Karpas-422 (cell line): Measurements from ENCODE around the gene TP53BP1. TPM values are rescaled to one million over a fixed set of nuclear protein-coding genes. Genes with fewer than 3 reads are reported as not detected.

Experiments used
- DNase-seq: peaks from one replicate; pipeline ENCODE4 v3.0.0-alpha.2; 2015
- H2AFZ ChIP-seq: fragments of 200-600 bp; sonication (generic); 2 replicates; pipeline ENCODE4 v1.6.1; 2014; ENCODE audit warnings: antibody characterized with exemption, low read length, mixed read lengths
- H3K27ac ChIP-seq: fragments of 200-600 bp; sonication (generic); 2 replicates; pipeline ENCODE4 v1.5.1; 2014; ENCODE audit warnings: mild to moderate bottlenecking, low read length, moderate library complexity
- H3K27me3 ChIP-seq: fragments of 200-600 bp; sonication (generic); 2 replicates; pipeline ENCODE4 v1.6.1; 2014; ENCODE audit warnings: low read length, mixed read lengths
- H3K36me3 ChIP-seq: fragments of 200-600 bp; sonication (generic); 2 replicates; pipeline ENCODE4 v1.6.1; 2014; ENCODE audit warnings: low read length, mixed read lengths; ENCODE audit not compliant: insufficient read depth
- H3K4me1 ChIP-seq: fragments of 200-600 bp; sonication (generic); 2 replicates; pipeline ENCODE4 v1.6.1; 2014; ENCODE audit warnings: mild to moderate bottlenecking, low read length, mixed read lengths
- H3K4me2 ChIP-seq: fragments of 200-600 bp; sonication (generic); 2 replicates; pipeline ENCODE4 v1.6.1; 2014; ENCODE audit warnings: low read length, low read depth, mild to moderate bottlenecking; ENCODE audit not compliant: poor library complexity, severe bottlenecking
- H3K4me3 ChIP-seq: fragments of 200-600 bp; sonication (generic); 2 replicates; pipeline ENCODE4 v1.5.1; 2014; ENCODE audit warnings: mild to moderate bottlenecking, antibody characterized with exemption, low read length, mixed read lengths
- H3K79me2 ChIP-seq: fragments of 200-600 bp; sonication (generic); 2 replicates; pipeline ENCODE4 v1.6.1; 2014; ENCODE audit warnings: mild to moderate bottlenecking, low read length, mixed read lengths
- H3K9ac ChIP-seq: fragments of 200-600 bp; sonication (generic); 2 replicates; pipeline ENCODE4 v1.6.0; 2014; ENCODE audit warnings: low read length
- H3K9me2 ChIP-seq: fragments of 200-600 bp; sonication (generic), shearing (Covaris generic); replicated peaks from 2 replicates; pipeline ENCODE4 v1.6.0; 2014; ENCODE audit warnings: mild to moderate bottlenecking, low read length, moderate library complexity; ENCODE audit not compliant: insufficient read depth
- H3K9me3 ChIP-seq: fragments of 300-700, 200-600 bp; sonication (generic); 2 replicates; pipeline ENCODE4 v1.6.1; 2014; ENCODE audit warnings: low read length, mixed read lengths
- H4K20me1 ChIP-seq: fragments of 200-600 bp; sonication (generic); 2 replicates; pipeline ENCODE4 v1.6.1; 2014; ENCODE audit warnings: mild to moderate bottlenecking, antibody characterized with exemption, low read length, low read depth; ENCODE audit not compliant: insufficient read depth
- total RNA-seq: library from RNA; depleted of rRNA; stranded (reverse); fragments of >200 nt; shearing (Covaris generic); gene quantifications from 2 replicates; pipeline ENCODE4 v1.2.3, GENCODE V29; 2014; ENCODE audit warnings: low replicate concordance

The TP53BP1 gene
- total RNA-seq, 1 experiment from 2014 or later: 62.7 TPM

DNA sequence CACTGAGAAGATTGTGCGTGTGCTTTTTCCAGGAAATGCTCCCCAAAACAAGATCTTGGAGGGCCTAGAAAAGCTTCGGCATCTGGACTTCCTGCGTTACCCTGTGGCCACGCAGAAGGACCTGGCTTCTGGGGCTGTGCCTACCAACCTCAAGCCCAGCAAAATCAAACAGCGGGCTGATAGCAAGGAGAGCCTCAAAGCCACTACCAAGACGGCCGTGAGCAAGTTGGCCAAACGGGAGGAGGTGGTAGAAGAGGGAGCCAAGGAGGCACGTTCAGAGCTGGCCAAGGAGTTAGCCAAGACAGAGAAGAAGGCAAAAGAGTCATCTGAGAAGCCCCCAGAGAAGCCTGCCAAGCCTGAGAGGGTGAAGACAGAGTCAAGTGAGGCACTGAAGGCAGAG, 29.3 kb upstream of the TP53BP1 start:
- no peaks in the 10 kb centered on the region; the same call in 1 of the 2 replicates for H3K4me1 ChIP-seq
- no peak overlapping the region for H3K4me3 ChIP-seq
- H3K27ac ChIP-seq: no peak overlapping the region
- no peaks in the 10 kb centered on the region for H3K27me3 ChIP-seq
- no peaks in the 10 kb centered on the region for H4K20me1 ChIP-seq
- no peak overlapping the region for H3K4me2 ChIP-seq
- peak; percentile 31 for DNase-seq
- no peaks in the 10 kb centered on the region for H3K9me3 ChIP-seq
- H3K36me3 ChIP-seq: no peaks in the 10 kb centered on the region
- no peak overlapping the region for H2AFZ ChIP-seq
- H3K9me2 ChIP-seq: no peaks in the 10 kb centered on the region
- no peaks in the 10 kb centered on the region for H3K79me2 ChIP-seq
- no peak overlapping the region for H3K9ac ChIP-seq

GRCh38 chr15:43521419-43521818, 28.5 kb upstream of the TP53BP1 start:
- Histone ChIP-seq H3K27me3 (no peaks in the 10 kb centered on the region), H3K9me3 (no peaks in the 10 kb centered on the region), H2AFZ (no peak overlapping the region), H3K27ac (no peak overlapping the region), H4K20me1 (no peaks in the 10 kb centered on the region), H3K79me2 (no peaks in the 10 kb centered on the region), H3K4me2 (no peak overlapping the region), H3K9ac (no peak overlapping the region), H3K9me2 (no peaks in the 10 kb centered on the region), H3K4me1 (peaks cover 5% of the 10 kb centered on the region), H3K4me3 (no peak overlapping the region), H3K36me3 (no peaks in the 10 kb centered on the region)
- no peak for DNase-seq

GRCh38 chr15:43520138-43520537, 27.2 kb upstream of the TP53BP1 start:
- Histone ChIP-seq H3K4me3 (no peak overlapping the region), H3K27ac (no peak overlapping the region), H3K79me2 (no peaks in the 10 kb centered on the region), H3K36me3 (no peaks in the 10 kb centered on the region), H3K9me3 (no peaks in the 10 kb centered on the region), H3K9ac (no peak overlapping the region), H3K9me2 (no peaks in the 10 kb centered on the region), H4K20me1 (no peaks in the 10 kb centered on the region), H3K4me1 (peaks cover 15% of the 10 kb centered on the region), H2AFZ (no peak overlapping the region), H3K27me3 (no peaks in the 10 kb centered on the region), H3K4me2 (no peak overlapping the region)
- DNase-seq: peak; percentile 29

DNA sequence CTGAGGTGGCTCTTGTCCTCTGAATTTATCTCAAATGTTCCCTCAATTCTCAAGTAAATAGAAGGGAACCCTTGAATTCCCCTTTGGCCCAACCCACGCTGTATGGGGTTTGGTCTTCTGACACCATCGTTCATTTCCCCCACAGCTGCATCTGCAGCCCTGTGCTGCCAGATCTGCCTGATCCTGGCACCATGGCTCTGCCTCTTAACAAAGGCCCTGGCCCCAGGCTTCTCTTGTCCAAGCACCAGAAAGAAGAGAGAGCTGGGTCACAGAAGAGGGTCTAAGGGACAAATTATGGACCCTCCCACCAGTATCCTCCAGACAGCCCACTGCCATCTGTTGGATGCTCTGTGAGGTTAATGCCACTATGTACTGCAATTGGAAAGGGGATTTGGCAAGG, 26.2 kb upstream of the TP53BP1 start:
- Histone ChIP-seq H3K4me3 (no peak overlapping the region), H3K79me2 (no peaks in the 10 kb centered on the region), H3K9me3 (no peaks in the 10 kb centered on the region), H3K9me2 (no peaks in the 10 kb centered on the region), H3K9ac (no peak overlapping the region), H3K36me3 (no peaks in the 10 kb centered on the region), H3K4me1 (peaks cover 15% of the 10 kb centered on the region), H2AFZ (no peak overlapping the region), H4K20me1 (no peaks in the 10 kb centered on the region), H3K4me2 (no peak overlapping the region), H3K27me3 (no peaks in the 10 kb centered on the region), H3K27ac (no peak overlapping the region)
- peak; percentile 39 for DNase-seq

GRCh38 chr15:43518197-43518761, 25.3 kb upstream of the TP53BP1 start:
- Histone ChIP-seq H3K9ac (no peak overlapping the region), H3K27ac (no peak overlapping the region), H3K4me3 (no peak overlapping the region), H3K79me2 (no peaks in the 10 kb centered on the region), H3K9me2 (no peaks in the 10 kb centered on the region), H3K9me3 (no peaks in the 10 kb centered on the region), H4K20me1 (no peaks in the 10 kb centered on the region), H3K4me1 (peaks cover 15% of the 10 kb centered on the region), H2AFZ (no peak overlapping the region), H3K4me2 (no peak overlapping the region), H3K27me3 (no peaks in the 10 kb centered on the region), H3K36me3 (no peaks in the 10 kb centered on the region)
- peak; percentile 35 for DNase-seq

DNA sequence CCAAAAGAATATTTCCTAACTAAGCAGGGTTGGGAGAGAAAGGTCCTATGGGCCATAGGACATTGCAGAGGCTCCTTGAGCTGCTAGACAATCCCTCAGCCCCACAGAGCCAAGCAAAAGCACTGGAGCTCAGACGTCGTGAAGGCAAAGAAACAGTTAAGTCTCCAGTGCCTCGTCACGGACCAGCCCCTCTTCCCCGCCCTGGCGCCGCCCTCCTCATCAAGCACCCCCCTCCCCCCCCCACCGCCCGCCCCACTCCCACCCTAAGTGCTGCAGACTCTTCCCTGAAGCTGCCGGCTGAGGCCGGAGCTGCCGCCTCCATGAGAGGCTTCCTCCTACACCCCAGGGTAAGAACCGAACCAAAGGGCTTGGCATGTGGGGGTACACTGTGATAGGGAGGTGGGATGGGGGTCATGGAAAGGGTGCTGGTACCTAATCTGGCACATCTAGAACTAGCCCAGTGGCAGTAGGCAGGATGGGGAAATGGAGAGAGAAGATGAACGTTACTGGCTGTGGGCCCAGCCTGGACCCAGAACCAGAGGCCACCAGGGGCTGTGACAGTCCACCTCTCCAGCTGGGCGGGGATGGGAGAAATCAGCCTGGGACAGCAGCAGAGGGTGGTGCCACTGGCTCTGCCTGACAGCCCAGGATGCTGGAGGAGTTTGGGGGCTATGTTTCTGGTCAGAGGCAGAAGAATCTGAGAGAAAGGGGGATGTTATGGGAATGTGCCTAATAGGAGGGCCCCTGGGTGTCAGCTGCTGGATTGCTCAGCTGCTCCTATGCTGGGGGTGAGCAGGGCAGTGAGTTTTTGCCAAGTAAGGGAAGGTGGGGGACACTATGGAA, 24.6 kb upstream of the TP53BP1 start, which contains the start of gene MAP1A:
MAP1A (plus strand) TSS at position 255 of the 843 bp plus-strand sequence. CDS start 3,866 bp downstream, outside the sequence.
- peak; percentile 38 for DNase-seq
- H2AFZ ChIP-seq: no peak within 1 kb of the TSS
- H3K9me2 ChIP-seq: no peaks in the 10 kb centered on the region
- no peaks in the 10 kb centered on the region for H3K9me3 ChIP-seq
- no peaks in the 10 kb centered on the region for H3K27me3 ChIP-seq
- H3K27ac ChIP-seq: no peak within 1 kb of the TSS
- no peak within 1 kb of the TSS for H3K4me2 ChIP-seq
- H3K4me1 ChIP-seq: peaks cover 15% of the 10 kb centered on the region
- H3K4me3 ChIP-seq: no peak within 1 kb of the TSS
- no peak within 1 kb of the TSS for H3K9ac ChIP-seq
- no peaks in the 10 kb centered on the region for H3K79me2 ChIP-seq
- no peaks in the 10 kb centered on the region for H3K36me3 ChIP-seq
- H4K20me1 ChIP-seq: no peaks in the 10 kb centered on the region

DNA sequence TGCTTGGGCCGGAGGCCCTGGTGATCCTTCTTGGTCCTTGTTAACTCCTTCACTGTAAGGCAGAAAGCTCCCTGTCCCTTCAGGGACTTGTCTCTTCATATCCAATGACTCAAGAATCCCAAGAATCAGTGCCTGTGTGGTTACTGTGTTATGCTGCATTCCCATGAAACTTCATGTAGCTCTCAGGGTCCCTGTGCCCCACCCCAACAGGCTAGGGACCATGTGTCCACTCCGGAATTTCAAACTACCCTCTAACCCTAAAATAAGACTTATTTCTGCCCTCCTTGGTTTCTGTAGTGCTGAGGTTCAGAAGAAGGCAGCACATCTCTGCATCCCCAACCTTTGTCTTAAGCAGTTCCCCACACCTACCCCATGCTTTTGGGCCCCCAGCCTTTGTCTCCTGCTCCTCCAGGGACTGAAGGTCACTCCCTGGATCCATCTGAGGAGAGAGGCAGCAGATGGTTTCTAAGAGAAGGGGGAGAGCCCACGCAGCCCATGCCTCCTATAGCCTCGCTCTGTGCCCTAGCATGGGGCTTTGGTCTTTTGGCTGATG, 23.9 kb upstream of the TP53BP1 start:
- no peak overlapping the region for H3K4me2 ChIP-seq
- no peaks in the 10 kb centered on the region for H3K9me2 ChIP-seq
- H3K36me3 ChIP-seq: no peaks in the 10 kb centered on the region
- H3K27ac ChIP-seq: no peak overlapping the region
- H3K27me3 ChIP-seq: no peaks in the 10 kb centered on the region
- peaks cover 15% of the 10 kb centered on the region for H3K4me1 ChIP-seq
- no peak overlapping the region for H2AFZ ChIP-seq
- no peaks in the 10 kb centered on the region for H3K79me2 ChIP-seq
- no peak overlapping the region for H3K4me3 ChIP-seq
- DNase-seq: peak; percentile 19
- no peaks in the 10 kb centered on the region for H4K20me1 ChIP-seq
- H3K9ac ChIP-seq: no peak overlapping the region
- H3K9me3 ChIP-seq: no peaks in the 10 kb centered on the region

GRCh38 chr15:43516185-43516584, 23.2 kb upstream of the TP53BP1 start:
- Histone ChIP-seq H3K27me3 (no peaks in the 10 kb centered on the region), H3K79me2 (no peaks in the 10 kb centered on the region), H4K20me1 (no peaks in the 10 kb centered on the region), H2AFZ (no peak overlapping the region), H3K36me3 (no peaks in the 10 kb centered on the region), H3K4me1 (peaks cover 20% of the 10 kb centered on the region), H3K9me2 (no peaks in the 10 kb centered on the region), H3K27ac (no peak overlapping the region), H3K9ac (peak overlapping the region; percentile 25; the same call in 1 of the 2 replicates), H3K4me3 (no peak overlapping the region), H3K9me3 (no peaks in the 10 kb centered on the region), H3K4me2 (peak overlapping the region; percentile 29)
- peak; percentile 62 for DNase-seq
